ENCODE data around the gene MUC2. TPM values are rescaled to one million over a fixed set of nuclear protein-coding genes. Genes with fewer than 3 reads are reported as not detected.

Gene MUC2
- total and polyA plus RNA-seq, 8 donors = under 0.01 to 1,040 (median 0.45) TPM; not detected in 3

DNA sequence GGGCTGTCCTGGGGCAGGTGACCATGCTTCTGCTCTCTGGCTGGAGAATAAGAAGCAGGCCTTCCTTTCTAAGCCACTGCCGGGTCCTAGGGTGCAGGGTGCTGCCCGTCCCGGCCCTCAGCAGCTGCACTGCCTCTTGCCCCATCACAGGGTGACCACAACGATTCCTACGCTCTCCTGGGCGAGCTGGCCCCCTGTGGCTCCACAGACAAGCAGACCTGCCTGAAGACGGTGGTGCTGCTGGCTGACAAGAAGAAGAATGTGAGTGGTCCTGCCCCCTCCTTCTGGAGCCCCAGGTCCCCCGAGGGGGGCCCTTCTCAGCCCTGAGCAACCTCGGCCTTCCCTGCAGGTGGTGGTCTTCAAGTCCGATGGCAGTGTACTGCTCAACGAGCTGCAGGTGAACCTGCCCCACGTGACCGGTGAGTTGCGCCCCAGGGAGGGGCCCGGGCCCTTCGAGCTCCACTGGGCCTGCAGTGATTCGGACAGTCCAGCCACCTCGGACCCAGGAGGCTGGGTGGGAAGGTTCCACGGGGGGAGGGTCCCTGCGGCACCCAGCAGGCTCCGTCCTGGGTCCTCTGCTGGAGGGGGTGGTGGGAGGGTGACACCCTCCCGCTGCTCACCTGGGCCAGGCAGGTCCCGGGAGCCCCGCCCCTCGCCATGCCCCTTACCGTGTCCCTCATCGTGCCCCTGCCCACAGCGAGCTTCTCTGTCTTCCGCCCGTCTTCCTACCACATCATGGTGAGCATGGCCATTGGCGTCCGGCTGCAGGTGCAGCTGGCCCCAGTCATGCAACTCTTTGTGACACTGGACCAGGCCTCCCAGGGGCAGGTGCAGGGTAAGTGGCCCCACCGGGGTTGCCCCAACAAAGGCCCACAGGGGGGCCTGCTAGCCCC, 8.3 kb downstream of the MUC2 start:
- Histone ChIP-seq H3K27me3 (peaks cover 0 to 47% (median 0%) of the 10 kb centered on the region in 3 donors), H3K27ac (no peak overlapping the region), H3K9me3 (no peaks in the 10 kb centered on the region), H3K36me3 (no peaks in the 10 kb centered on the region), H3K4me3 (no peak overlapping the region), H3K4me1 (peaks cover 0 to 2% (median 0%) of the 10 kb centered on the region in 4 donors)
- TF ChIP-seq EP300 (IDR thresholded peaks at IDR 0.05) (no peak), POLR2AphosphoS5 (IDR thresholded peaks at IDR 0.05) (no peak), POLR2A (IDR thresholded peaks at IDR 0.05) (no peak)
- TF ChIP-seq, protein P1, sequence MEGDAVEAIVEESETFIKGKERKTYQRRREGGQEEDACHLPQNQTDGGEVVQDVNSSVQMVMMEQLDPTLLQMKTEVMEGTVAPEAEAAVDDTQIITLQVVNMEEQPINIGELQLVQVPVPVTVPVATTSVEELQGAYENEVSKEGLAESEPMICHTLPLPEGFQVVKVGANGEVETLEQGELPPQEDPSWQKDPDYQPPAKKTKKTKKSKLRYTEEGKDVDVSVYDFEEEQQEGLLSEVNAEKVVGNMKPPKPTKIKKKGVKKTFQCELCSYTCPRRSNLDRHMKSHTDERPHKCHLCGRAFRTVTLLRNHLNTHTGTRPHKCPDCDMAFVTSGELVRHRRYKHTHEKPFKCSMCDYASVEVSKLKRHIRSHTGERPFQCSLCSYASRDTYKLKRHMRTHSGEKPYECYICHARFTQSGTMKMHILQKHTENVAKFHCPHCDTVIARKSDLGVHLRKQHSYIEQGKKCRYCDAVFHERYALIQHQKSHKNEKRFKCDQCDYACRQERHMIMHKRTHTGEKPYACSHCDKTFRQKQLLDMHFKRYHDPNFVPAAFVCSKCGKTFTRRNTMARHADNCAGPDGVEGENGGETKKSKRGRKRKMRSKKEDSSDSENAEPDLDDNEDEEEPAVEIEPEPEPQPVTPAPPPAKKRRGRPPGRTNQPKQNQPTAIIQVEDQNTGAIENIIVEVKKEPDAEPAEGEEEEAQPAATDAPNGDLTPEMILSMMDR (IDR thresholded peaks at IDR 0.05) = no peak
- DNase-seq = no peak
- intact Hi-C loops (cut with DNase I; ENCODE audit: low total_unique reads) = no loop called here
- WGBS, 5 donors = 75 to 90% (median 78%) methylated on average over 18 to 33 of the region's 33 CpGs

DNA sequence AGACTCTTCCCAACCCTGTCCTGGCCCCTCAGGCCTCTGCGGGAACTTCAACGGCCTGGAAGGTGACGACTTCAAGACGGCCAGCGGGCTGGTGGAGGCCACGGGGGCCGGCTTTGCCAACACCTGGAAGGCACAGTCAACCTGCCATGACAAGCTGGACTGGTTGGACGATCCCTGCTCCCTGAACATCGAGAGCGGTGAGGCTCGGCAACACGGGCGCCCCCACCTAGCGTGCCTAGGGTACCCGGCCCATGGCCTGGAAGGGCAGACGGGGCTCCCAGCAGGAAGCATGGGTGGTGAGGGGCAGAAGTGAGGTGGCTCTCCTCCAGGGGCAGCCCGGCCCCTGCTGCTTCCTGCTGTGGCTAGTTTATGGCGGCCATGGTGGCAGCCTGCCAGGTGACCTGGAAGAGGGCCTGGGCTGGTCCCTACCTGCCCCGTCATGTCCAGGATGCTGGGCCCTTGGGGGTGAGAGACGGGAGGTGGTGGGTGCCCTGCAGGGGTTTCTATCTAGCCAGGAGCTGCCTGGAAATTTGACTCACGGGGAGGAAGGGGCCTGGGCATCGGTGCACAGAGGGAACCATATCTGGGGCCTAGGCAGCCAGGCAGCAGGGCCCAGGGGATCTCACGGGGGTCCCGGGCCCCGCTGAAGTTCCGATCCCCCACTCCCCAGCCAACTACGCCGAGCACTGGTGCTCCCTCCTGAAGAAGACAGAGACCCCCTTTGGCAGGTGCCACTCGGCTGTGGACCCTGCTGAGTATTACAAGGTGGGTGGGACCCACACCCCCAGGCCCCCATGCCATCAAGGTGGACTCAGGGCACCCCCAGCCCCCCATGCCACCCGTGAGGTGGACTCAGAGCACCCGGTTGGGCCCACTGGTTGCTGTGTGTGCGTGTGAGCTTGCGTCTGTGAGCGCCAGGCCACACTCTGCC, 9.2 kb downstream of the MUC2 start:
- TF ChIP-seq EP300 (IDR thresholded peaks at IDR 0.05) (no peak), POLR2AphosphoS5 (IDR thresholded peaks at IDR 0.05) (no peak), POLR2A (IDR thresholded peaks at IDR 0.05) (no peak)
- TF ChIP-seq, protein P1 (IDR thresholded peaks at IDR 0.05) = no peak
- no peak for DNase-seq
- Histone ChIP-seq H3K4me1 (no peaks in the 10 kb centered on the region), H3K27me3 (peaks cover 0 to 47% (median 0%) of the 10 kb centered on the region in 3 donors), H3K27ac (no peak overlapping the region), H3K9me3 (no peaks in the 10 kb centered on the region), H3K36me3 (no peaks in the 10 kb centered on the region), H3K4me3 (no peak overlapping the region)
- 74 to 83% (median 78%) methylated on average over 16 to 34 of the region's 34 CpGs for WGBS, 5 donors
- intact Hi-C loops (cut with DNase I; ENCODE audit: low total_unique reads) = no loop called here

DNA sequence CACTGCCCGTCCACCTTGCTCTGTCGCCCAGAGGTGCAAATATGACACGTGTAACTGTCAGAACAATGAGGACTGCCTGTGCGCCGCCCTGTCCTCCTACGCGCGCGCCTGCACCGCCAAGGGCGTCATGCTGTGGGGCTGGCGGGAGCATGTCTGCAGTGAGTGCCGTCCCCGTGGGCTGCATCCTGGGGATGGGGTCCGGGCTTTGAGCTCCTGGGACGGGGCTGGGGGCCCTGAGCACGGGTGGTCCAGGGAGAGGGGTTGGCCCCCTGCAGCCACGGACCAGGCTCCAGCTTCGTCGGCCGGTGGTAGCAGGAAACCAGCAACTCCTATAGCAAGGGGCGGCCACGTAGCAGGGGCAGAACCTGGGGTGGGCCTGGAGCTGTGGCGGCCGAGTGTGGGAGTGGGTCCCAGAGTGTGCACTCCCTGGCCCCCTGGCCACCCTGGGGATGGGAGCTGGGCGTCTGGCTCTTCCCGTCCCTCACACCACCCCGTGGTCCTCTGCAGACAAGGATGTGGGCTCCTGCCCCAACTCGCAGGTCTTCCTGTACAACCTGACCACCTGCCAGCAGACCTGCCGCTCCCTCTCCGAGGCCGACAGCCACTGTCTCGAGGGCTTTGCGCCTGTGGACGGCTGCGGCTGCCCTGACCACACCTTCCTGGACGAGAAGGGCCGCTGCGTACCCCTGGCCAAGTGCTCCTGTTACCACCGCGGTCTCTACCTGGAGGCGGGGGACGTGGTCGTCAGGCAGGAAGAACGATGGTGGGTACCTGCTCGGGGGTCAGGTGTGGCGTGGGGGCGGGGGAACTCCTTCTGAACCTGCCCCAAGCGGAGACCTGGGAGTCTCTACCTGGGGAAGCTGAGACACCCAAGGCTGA, 10.1 kb downstream of the MUC2 start:
- 70 to 80% (median 75%) methylated on average over 20 to 49 of the region's 49 CpGs for WGBS, 5 donors
- Histone ChIP-seq H3K9me3 (no peaks in the 10 kb centered on the region), H3K4me1 (no peaks in the 10 kb centered on the region), H3K27me3 (peaks cover 0 to 47% (median 0%) of the 10 kb centered on the region in 3 donors), H3K4me3 (no peak overlapping the region), H3K36me3 (no peaks in the 10 kb centered on the region), H3K27ac (no peak overlapping the region)
- DNase-seq = no peak
- TF ChIP-seq, protein P1 (IDR thresholded peaks at IDR 0.05) = no peak
- TF ChIP-seq POLR2AphosphoS5 (IDR thresholded peaks at IDR 0.05) = no peak
- TF ChIP-seq EP300 (IDR thresholded peaks at IDR 0.05) = no peak
- no peak for TF ChIP-seq POLR2A (IDR thresholded peaks at IDR 0.05)
- intact Hi-C loops (cut with DNase I; ENCODE audit: low total_unique reads) = no loop called here

Data from stomach (tissue), 9 donors.